HCT116 (cell line): Measurements from ENCODE around the gene ZNF516. TPM values are rescaled to one million over a fixed set of nuclear protein-coding genes. Genes with fewer than 3 reads are reported as not detected.

Experiments
- ATAC-seq: fragments of 200-7000 bp; cut with Tn5 transposase; 2 replicates; pipeline ENCODE4 v1.9.1; 2020; ENCODE audit warnings: mild to moderate bottlenecking, moderate library complexity
- BruUV-seq: library from RNA; stranded (reverse); fragments of 400-500 nt; replicated peaks from 2 replicates; lab custom pipeline; 2021; lab: Mats Ljungman, UMichigan
- CTCF ChIA-PET: fragments of 300-600 bp; sonication (Branson Sonifier 250); formaldehyde crosslinking; loops from one replicate; lab custom pipeline; 2021; ENCODE audit warnings: antibody characterized with exemption; lab: Charles Lee
- POLR2A ChIA-PET: fragments of 300-600, 350-600 bp; sonication (Branson Sonifier 250); formaldehyde crosslinking; loops from one replicate; lab custom pipeline; 2021; ENCODE audit warnings: antibody characterized with exemption; lab: Charles Lee
- RAD21 ChIA-PET, 2 experiments: fragments of 300-600 bp; sonication (Branson Sonifier 250); formaldehyde crosslinking; loops; one replicate each; lab custom pipeline; 2023; ENCODE audit warnings: low total read pairs in 2 of 2; ENCODE audit not compliant: uncharacterized antibody in 2 of 2, unreplicated experiment in 2 of 2, low non-redundant PET in 1 of 2; lab: Charles Lee
- DNase-seq: peaks from one replicate; pipeline ENCODE4 v3.0.0-alpha.2; 2010; ENCODE audit warnings: low read depth, low spot score
- H2AFZ ChIP-seq: fragments of 200-600 bp; shearing (Covaris generic), sonication (generic); 2 replicates; pipeline ENCODE4 v1.6.1; 2017; ENCODE audit warnings: low read depth, mixed run types, mixed read lengths, antibody characterized with exemption, low read length; ENCODE audit not compliant: poor library complexity, severe bottlenecking
- H3K27ac ChIP-seq: 2 replicates; pipeline ENCODE4 v1.5.1; 2012; ENCODE audit warnings: low read depth, low read length
- H3K27me3 ChIP-seq: fragments of 200-600 bp; sonication (generic); 2 replicates; pipeline ENCODE4 v1.6.1; 2016; ENCODE audit warnings: mixed run types, low read length, mixed read lengths; ENCODE audit not compliant: insufficient read depth
- H3K36me3 ChIP-seq, 2 experiments: fragments of 200-500 bp in 1 of 2; fragments of 200-600 bp in 1 of 2; sonication (Bioruptor generic) in 1 of 2; sonication (generic) in 1 of 2; 2 replicates each; pipeline versions ENCODE4 v1.5.1 to v1.6.1; 2014 to 2016; ENCODE audit warnings: low read length in 2 of 2, inconsistent platforms in 1 of 2, mixed read lengths in 1 of 2, mixed run types in 1 of 2; ENCODE audit not compliant: insufficient read depth in 2 of 2, control insufficient read depth in 1 of 2
- H3K4me1 ChIP-seq, 2 experiments: fragments of 200-600 bp in 1 of 2; sonication (generic) in 1 of 2; 2 replicates each; pipeline versions ENCODE4 v1.5.1 to v1.6.1; 2012 to 2017; ENCODE audit warnings: low read length in 2 of 2, inconsistent platforms in 1 of 2, mild to moderate bottlenecking in 1 of 2, mixed read lengths in 1 of 2, mixed run types in 1 of 2, moderate library complexity in 1 of 2; ENCODE audit not compliant: insufficient read depth in 2 of 2, control insufficient read depth in 1 of 2
- H3K4me2 ChIP-seq: fragments of 200-600 bp; sonication (generic); 2 replicates; pipeline ENCODE4 v1.6.1; 2017; ENCODE audit warnings: mixed run types, low read length, mixed read lengths
- H3K4me3 ChIP-seq, 2 experiments: fragments of 200-600 bp in 1 of 2; sonication (generic) in 1 of 2; replicated peaks in 1 of 2; 2 replicates each; pipeline ENCODE4 v1.5.1; 2011 to 2016; ENCODE audit warnings: low read length in 2 of 2, control low read depth in 1 of 2, low read depth in 1 of 2, mild to moderate bottlenecking in 1 of 2, mixed read lengths in 1 of 2, mixed run types in 1 of 2
- H3K79me2 ChIP-seq: fragments of 200-600 bp; sonication (generic); 2 replicates; pipeline ENCODE4 v1.6.1; 2017; ENCODE audit warnings: mild to moderate bottlenecking, mixed run types, low read length, moderate library complexity, mixed read lengths; ENCODE audit not compliant: insufficient read depth
- H3K9ac ChIP-seq: fragments of 200-600 bp; sonication (generic); 2 replicates; pipeline ENCODE4 v1.6.1; 2016; ENCODE audit warnings: low read length, mixed read lengths
- H3K9me2 ChIP-seq: fragments of 200-600 bp; sonication (generic), shearing (Covaris generic); 2 replicates; pipeline ENCODE4 v1.6.1; 2017; ENCODE audit warnings: mixed run types, mild to moderate bottlenecking, moderate library complexity; ENCODE audit not compliant: insufficient read depth
- H3K9me3 ChIP-seq, 2 experiments: fragments of 200-500 bp in 1 of 2; fragments of 200-600 bp in 1 of 2; sonication (Bioruptor generic) in 1 of 2; sonication (generic) in 1 of 2; 2 replicates each; pipeline ENCODE4 v1.6.1; 2014 to 2017; ENCODE audit warnings: low read length in 2 of 2, mixed read lengths in 2 of 2, inconsistent platforms in 1 of 2, low read depth in 1 of 2, mild to moderate bottlenecking in 1 of 2, mixed run types in 1 of 2, moderate library complexity in 1 of 2; ENCODE audit not compliant: control insufficient read depth in 1 of 2, insufficient read depth in 1 of 2
- H4K20me1 ChIP-seq: fragments of 200-600 bp; sonication (generic), shearing (Covaris generic); 2 replicates; pipeline ENCODE4 v1.6.1; 2017; ENCODE audit warnings: mixed run types, mild to moderate bottlenecking, moderate library complexity; ENCODE audit not compliant: insufficient read depth
- CBX3 ChIP-seq: IDR thresholded peaks from 2 replicates; pipeline ENCODE4 v1.6.1; 2012; ENCODE audit warnings: low read depth
- CEBPB ChIP-seq: IDR thresholded peaks from 2 replicates; pipeline ENCODE4 v1.6.1; 2012; ENCODE audit warnings: low read depth
- FOSL1 ChIP-seq: IDR thresholded peaks from 2 replicates; pipeline ENCODE4 v1.6.1; 2012; ENCODE audit warnings: low read depth
- JUND ChIP-seq: IDR thresholded peaks from 2 replicates; pipeline ENCODE4 v1.6.1; 2012
- POLR2A ChIP-seq: IDR thresholded peaks from 2 replicates; pipeline ENCODE4 v1.7.0; 2011; ENCODE audit warnings: borderline replicate concordance; ENCODE audit not compliant: insufficient read depth, insufficient read length; ENCODE audit errors: extremely low read depth
- POLR2AphosphoS5 ChIP-seq: IDR thresholded peaks from 2 replicates; pipeline ENCODE4 v1.6.1; 2011; ENCODE audit warnings: mild to moderate bottlenecking, low read depth, low read length, moderate library complexity
- RAD21 ChIP-seq: IDR thresholded peaks from 2 replicates; pipeline ENCODE4 v1.6.1; 2012; ENCODE audit warnings: low read depth, mild to moderate bottlenecking
- SIN3A ChIP-seq: IDR thresholded peaks from 2 replicates; pipeline ENCODE4 v1.6.1; 2012; ENCODE audit warnings: low read depth
- SP1 ChIP-seq: IDR thresholded peaks from 2 replicates; pipeline ENCODE4 v1.6.1; 2012; ENCODE audit warnings: low read depth
- SRF ChIP-seq: IDR thresholded peaks from 2 replicates; pipeline ENCODE4 v1.6.1; 2012; ENCODE audit warnings: low read depth
- TCF7L2 ChIP-seq: IDR thresholded peaks from 2 replicates; pipeline ENCODE4 v1.7.0; 2011; ENCODE audit warnings: borderline replicate concordance, inconsistent platforms; ENCODE audit not compliant: insufficient read depth, insufficient read length; ENCODE audit errors: extremely low read depth
- YY1 ChIP-seq: IDR thresholded peaks from 2 replicates; pipeline ENCODE4 v1.6.1; 2011; ENCODE audit warnings: low read length, low read depth, moderate library complexity, mild to moderate bottlenecking; ENCODE audit not compliant: insufficient replicate concordance; ENCODE audit errors: extremely low read depth
- ZFX ChIP-seq: fragments of 450-650 bp; IDR thresholded peaks from 2 replicates; pipeline ENCODE4 v1.6.1; 2017
- ZNF274 ChIP-seq: fragments of 200-500 bp; sonication (Bioruptor generic); IDR thresholded peaks from 2 replicates; pipeline ENCODE4 v1.6.1; 2014; ENCODE audit warnings: mild to moderate bottlenecking, low read depth, low read length, inconsistent platforms
- intact Hi-C: fragments of 100-400 bp; cut with micrococcal nuclease; formaldehyde crosslinking; loops from 2 replicates; pipeline ENCODE4 v1.10.0; 2022
- total RNA-seq: library from RNA; stranded (reverse); gene quantifications from one replicate; pipeline ENCODE4 v1.2.1, GENCODE V29; 2021; ENCODE audit not compliant: unreplicated experiment
- TF ChIP-seq, protein P1 (sequence below): IDR thresholded peaks from 2 replicates; pipeline ENCODE4 v1.6.1; 2012
- TF ChIP-seq, protein P2 (sequence below), 3 experiments: fragments of 200-600 bp in 1 of 3; sonication (generic) in 1 of 3; IDR thresholded peaks in 2 of 3; conservative IDR thresholded peaks in 1 of 3; 2 replicates each; pipeline ENCODE4 v1.5.1; 2012 to 2017; ENCODE audit warnings: low read depth in 2 of 3, low read length in 2 of 3, antibody characterized with exemption in 1 of 3, borderline replicate concordance in 1 of 3, control low read depth in 1 of 3, mild to moderate bottlenecking in 1 of 3, mixed read lengths in 1 of 3, mixed run types in 1 of 3, moderate library complexity in 1 of 3; ENCODE audit not compliant: insufficient read depth in 1 of 3
- TF ChIP-seq, protein P3 (sequence below): IDR thresholded peaks from 2 replicates; pipeline ENCODE4 v1.6.1; 2012; ENCODE audit warnings: low read depth
- TF ChIP-seq, protein P4 (sequence below): IDR thresholded peaks from 2 replicates; pipeline ENCODE4 v1.6.1; 2011; ENCODE audit warnings: mild to moderate bottlenecking, low read length, moderate library complexity; ENCODE audit not compliant: insufficient replicate concordance; ENCODE audit errors: extremely low read depth
- TF ChIP-seq, protein P5 (sequence below): IDR thresholded peaks from 2 replicates; pipeline ENCODE4 v1.6.1; 2012

The ZNF516 gene
- total RNA-seq, 1 experiment from 2014 or later: 32.0 TPM

DNA sequence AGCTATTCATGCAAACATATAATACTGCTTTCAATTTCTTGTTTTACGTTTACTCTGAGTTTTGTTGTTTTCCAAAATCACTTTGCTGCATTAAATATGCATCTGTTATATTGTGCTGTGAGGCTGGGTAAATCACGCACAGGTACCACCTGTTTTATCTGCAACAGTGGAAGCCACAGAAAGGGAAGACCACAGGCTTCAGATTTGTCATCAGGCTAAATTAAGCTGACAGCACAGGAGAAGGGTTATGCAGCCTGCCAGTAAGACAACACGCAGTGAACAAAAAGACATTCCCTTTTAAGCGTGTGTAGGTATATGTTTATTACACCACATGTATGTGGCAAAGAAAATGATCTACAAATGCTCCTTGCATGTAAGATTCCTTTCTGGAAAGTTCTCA, 38.2 kb downstream of the ZNF516 start:
- Histone ChIP-seq H3K36me3 (no peaks in the 10 kb centered on the region), H3K4me1 (peaks cover 0 to 25% of the 10 kb centered on the region in 2 experiments; a peak in 2 of 4 replicates), H4K20me1 (no peaks in the 10 kb centered on the region), H3K27ac (no peak overlapping the region), H3K9me3 (no peaks in the 10 kb centered on the region), H3K9ac (no peak overlapping the region), H3K27me3 (no peaks in the 10 kb centered on the region), H2AFZ (no peak overlapping the region), H3K4me3 (no peak overlapping the region), H3K4me2 (no peak overlapping the region), H3K9me2 (no peaks in the 10 kb centered on the region), H3K79me2 (0 out of 2 replicates have a peak, but pooled peaks cover 11% of the 10 kb centered on the region)
- no TSS peak for BruUV-seq
- ChIA-PET RAD21 (no interaction called here), POLR2A (no interaction called here), CTCF (no interaction called here)
- no peak for DNase-seq
- TF ChIP-seq, protein P1, sequence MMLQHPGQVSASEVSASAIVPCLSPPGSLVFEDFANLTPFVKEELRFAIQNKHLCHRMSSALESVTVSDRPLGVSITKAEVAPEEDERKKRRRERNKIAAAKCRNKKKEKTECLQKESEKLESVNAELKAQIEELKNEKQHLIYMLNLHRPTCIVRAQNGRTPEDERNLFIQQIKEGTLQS: no peak
- TF ChIP-seq, protein P2, sequence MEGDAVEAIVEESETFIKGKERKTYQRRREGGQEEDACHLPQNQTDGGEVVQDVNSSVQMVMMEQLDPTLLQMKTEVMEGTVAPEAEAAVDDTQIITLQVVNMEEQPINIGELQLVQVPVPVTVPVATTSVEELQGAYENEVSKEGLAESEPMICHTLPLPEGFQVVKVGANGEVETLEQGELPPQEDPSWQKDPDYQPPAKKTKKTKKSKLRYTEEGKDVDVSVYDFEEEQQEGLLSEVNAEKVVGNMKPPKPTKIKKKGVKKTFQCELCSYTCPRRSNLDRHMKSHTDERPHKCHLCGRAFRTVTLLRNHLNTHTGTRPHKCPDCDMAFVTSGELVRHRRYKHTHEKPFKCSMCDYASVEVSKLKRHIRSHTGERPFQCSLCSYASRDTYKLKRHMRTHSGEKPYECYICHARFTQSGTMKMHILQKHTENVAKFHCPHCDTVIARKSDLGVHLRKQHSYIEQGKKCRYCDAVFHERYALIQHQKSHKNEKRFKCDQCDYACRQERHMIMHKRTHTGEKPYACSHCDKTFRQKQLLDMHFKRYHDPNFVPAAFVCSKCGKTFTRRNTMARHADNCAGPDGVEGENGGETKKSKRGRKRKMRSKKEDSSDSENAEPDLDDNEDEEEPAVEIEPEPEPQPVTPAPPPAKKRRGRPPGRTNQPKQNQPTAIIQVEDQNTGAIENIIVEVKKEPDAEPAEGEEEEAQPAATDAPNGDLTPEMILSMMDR (IDR thresholded peaks at IDR 0.05 in 2 of 3, conservative IDR thresholded peaks at IDR 0.05 in 1 of 3; ENCODE audit: borderline replicate concordance in 1 of 3, insufficient read depth in 1 of 3, low read depth in 2 of 3, low read length in 2 of 3): no peak
- TF ChIP-seq YY1 (no peak), SRF (no peak), FOSL1 (no peak), POLR2A (no peak), RAD21 (no peak), TCF7L2 (no peak), CBX3 (no peak), JUND (no peak), ZNF274 (no peak), SP1 (no peak), ZFX (no peak), POLR2AphosphoS5 (no peak), SIN3A (no peak), CEBPB (no peak)
- TF ChIP-seq, protein P3, sequence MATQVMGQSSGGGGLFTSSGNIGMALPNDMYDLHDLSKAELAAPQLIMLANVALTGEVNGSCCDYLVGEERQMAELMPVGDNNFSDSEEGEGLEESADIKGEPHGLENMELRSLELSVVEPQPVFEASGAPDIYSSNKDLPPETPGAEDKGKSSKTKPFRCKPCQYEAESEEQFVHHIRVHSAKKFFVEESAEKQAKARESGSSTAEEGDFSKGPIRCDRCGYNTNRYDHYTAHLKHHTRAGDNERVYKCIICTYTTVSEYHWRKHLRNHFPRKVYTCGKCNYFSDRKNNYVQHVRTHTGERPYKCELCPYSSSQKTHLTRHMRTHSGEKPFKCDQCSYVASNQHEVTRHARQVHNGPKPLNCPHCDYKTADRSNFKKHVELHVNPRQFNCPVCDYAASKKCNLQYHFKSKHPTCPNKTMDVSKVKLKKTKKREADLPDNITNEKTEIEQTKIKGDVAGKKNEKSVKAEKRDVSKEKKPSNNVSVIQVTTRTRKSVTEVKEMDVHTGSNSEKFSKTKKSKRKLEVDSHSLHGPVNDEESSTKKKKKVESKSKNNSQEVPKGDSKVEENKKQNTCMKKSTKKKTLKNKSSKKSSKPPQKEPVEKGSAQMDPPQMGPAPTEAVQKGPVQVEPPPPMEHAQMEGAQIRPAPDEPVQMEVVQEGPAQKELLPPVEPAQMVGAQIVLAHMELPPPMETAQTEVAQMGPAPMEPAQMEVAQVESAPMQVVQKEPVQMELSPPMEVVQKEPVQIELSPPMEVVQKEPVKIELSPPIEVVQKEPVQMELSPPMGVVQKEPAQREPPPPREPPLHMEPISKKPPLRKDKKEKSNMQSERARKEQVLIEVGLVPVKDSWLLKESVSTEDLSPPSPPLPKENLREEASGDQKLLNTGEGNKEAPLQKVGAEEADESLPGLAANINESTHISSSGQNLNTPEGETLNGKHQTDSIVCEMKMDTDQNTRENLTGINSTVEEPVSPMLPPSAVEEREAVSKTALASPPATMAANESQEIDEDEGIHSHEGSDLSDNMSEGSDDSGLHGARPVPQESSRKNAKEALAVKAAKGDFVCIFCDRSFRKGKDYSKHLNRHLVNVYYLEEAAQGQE: no peak
- TF ChIP-seq, protein P4, sequence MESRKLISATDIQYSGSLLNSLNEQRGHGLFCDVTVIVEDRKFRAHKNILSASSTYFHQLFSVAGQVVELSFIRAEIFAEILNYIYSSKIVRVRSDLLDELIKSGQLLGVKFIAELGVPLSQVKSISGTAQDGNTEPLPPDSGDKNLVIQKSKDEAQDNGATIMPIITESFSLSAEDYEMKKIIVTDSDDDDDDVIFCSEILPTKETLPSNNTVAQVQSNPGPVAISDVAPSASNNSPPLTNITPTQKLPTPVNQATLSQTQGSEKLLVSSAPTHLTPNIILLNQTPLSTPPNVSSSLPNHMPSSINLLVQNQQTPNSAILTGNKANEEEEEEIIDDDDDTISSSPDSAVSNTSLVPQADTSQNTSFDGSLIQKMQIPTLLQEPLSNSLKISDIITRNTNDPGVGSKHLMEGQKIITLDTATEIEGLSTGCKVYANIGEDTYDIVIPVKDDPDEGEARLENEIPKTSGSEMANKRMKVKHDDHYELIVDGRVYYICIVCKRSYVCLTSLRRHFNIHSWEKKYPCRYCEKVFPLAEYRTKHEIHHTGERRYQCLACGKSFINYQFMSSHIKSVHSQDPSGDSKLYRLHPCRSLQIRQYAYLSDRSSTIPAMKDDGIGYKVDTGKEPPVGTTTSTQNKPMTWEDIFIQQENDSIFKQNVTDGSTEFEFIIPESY: no peak
- TF ChIP-seq, protein P5, sequence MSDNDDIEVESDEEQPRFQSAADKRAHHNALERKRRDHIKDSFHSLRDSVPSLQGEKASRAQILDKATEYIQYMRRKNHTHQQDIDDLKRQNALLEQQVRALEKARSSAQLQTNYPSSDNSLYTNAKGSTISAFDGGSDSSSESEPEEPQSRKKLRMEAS: no peak
- intact Hi-C loops: loop anchor here (10.0 kb wide), 1 partner anchor 48 kb away; no protein-coding TSS in a partner anchor
- no peak for ATAC-seq
